Fibroblast of pulmonary artery (primary cell): ENCODE measurements around the gene NSFL1C.
A peak's percentile ranks its signal among the peaks of the same experiment; 100 is the strongest.
"Not testable (repeated sequence)": the region's sequence is repeated elsewhere in the genome, so short reads cannot be mapped to it uniquely, and the experiment has no call there.

Experiments used
- DNase-seq: peaks from one replicate; pipeline ENCODE4 v3.0.0-alpha.2; 2010; ENCODE audit warnings: low read depth
- H3K4me3 ChIP-seq: replicated peaks from 2 replicates; pipeline ENCODE4 v1.5.1; 2011; ENCODE audit warnings: low read depth, mild to moderate bottlenecking, control low read depth, low read length, moderate library complexity
- TF ChIP-seq, protein P1 (sequence below): IDR thresholded peaks from 2 replicates; pipeline ENCODE4 v1.5.1; 2011; ENCODE audit warnings: mild to moderate bottlenecking, control low read depth, low read length, inconsistent platforms; ENCODE audit errors: missing control alignments

The NSFL1C gene

DNA sequence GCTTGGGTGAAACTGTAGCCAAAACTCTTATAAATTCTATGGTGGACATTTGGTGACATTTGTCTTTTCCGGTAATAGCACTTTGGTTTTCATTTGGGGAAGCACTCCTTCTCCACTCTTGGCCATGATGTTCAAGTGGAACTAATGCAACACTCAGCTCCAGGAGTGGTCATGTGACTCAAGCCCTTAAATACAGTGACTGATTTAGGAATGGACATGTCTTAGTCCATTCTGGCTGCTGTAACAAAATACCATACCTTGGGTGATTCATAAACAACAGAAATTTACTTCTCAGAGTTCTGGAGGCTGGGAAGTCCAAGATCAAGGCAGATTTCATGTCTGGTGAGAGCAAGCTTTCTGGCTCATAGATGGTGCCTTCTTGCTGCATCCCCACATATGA, 63.0 kb downstream of the NSFL1C start:
- DNase-seq: no peak
- H3K4me3 ChIP-seq: no peak overlapping the region
- TF ChIP-seq, protein P1, sequence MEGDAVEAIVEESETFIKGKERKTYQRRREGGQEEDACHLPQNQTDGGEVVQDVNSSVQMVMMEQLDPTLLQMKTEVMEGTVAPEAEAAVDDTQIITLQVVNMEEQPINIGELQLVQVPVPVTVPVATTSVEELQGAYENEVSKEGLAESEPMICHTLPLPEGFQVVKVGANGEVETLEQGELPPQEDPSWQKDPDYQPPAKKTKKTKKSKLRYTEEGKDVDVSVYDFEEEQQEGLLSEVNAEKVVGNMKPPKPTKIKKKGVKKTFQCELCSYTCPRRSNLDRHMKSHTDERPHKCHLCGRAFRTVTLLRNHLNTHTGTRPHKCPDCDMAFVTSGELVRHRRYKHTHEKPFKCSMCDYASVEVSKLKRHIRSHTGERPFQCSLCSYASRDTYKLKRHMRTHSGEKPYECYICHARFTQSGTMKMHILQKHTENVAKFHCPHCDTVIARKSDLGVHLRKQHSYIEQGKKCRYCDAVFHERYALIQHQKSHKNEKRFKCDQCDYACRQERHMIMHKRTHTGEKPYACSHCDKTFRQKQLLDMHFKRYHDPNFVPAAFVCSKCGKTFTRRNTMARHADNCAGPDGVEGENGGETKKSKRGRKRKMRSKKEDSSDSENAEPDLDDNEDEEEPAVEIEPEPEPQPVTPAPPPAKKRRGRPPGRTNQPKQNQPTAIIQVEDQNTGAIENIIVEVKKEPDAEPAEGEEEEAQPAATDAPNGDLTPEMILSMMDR: no peak

DNA sequence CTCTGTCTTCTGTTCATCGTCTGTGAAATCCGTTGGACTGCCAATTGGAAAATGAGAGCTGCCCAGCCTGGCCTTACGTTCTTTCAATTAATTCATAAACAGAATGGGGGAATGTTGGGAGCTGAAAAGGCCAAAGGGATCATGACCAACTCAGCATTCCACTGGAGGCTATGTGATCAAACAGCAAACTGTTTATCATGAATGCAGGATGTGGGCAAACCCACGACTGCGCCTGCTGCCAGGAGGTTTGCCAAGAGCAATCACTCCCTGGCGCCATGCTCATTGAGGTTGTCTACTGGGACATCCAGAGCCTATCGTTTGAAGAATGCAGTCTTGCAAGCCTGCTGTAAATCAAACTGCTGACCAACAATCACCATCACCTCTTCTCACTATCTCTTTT, 64.5 kb downstream of the NSFL1C start:
- no peak overlapping the region for H3K4me3 ChIP-seq
- DNase-seq: no peak
- TF ChIP-seq, protein P1: no peak

DNA sequence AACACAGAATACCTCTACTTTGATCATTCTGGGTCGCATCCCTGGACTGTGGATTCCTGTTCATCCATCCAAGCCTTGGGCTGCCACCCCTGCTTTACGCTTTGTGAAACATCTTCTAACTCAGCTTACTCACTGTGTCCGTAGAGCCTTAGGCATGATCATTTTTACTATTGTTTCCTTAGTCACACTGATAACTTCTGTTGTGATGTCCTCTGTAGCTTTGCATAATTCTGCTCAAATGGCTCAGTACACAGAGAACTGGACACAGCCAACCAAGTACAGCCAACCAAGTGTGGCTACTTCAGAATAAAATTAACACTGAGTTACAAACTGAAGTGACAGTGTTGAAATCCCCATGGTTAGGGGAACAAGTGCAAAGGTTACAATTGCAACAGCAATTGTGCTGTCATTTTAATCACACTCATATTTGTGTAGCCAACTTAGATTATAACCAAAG, 65.2 kb downstream of the NSFL1C start:
- TF ChIP-seq, protein P1: no peak
- no peak overlapping the region for H3K4me3 ChIP-seq
- DNase-seq: no peak

DNA sequence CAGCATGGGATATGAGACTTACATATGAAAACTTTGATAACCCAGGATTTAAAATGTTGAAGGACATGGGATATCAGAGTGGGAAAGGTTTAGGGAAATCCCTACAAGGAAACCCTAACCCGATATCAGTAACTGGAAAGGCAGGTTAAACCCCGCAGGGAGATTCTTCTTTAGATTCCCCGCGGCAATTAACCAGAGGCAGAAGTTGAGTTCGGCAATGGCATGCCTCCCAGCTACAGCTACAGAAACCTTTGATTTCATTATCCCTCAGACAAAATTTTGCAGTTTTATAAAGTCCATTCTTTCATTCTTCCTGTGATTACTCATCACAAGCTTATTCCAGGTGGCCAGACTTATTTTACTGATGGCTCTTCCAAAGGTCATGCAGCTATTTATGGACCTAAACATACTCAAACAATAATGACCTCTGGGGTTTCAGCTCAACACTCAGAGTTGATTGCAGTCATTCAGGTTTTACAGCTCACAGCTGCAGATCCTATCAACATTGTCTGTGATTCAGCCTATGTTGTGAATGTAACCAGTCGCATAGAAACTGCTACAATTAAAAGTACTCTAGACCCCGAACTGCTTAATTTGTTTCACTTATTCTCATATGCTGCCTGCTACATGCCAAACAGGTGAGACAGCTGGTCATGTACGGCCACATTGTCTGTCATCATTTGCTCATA, 66.8 kb downstream of the NSFL1C start:
- not testable (repeated sequence) for DNase-seq, H3K4me3 ChIP-seq

DNA sequence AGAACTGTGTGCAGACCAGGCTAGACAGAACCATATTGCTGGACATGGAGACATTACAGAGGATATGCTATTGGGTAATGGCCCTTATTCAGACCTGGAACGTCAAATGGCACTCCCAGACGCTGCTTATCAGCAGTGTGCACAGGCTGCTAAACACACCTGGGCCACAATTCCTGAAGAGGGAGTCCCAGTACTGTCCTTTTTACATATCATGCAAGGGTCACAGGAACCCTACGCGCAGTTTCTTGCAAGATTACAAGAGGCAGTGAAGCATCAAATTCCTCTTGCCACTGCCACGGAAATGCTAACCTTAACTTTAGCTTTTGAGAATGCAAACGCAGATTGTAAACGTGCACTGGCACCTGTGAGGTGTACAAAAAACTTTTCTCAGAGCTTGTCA, 68.5 kb downstream of the NSFL1C start:
- not testable (repeated sequence) for H3K4me3 ChIP-seq, DNase-seq

DNA sequence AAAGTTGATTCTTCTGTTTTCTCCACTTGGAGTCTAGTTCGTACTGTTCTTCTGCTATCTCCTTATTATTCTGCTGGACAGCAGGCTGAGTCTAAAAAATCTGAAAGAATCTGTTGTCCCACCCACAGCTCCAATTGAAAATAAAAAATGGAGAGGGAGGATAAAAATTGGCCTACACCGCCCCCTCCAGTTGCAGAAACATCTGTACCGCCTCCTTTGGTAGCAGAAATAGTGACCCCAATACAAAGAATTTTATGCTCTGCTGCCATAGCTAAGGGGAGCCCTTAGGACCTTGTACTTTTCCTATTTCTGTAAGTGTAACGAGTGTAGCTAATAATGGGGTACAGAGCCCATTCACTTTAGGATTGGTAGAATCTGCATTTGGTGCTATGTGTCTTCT, 68.9 kb downstream of the NSFL1C start:
- TF ChIP-seq, protein P1: peak; percentile 23
- no peak for DNase-seq
- no peak overlapping the region for H3K4me3 ChIP-seq

DNA sequence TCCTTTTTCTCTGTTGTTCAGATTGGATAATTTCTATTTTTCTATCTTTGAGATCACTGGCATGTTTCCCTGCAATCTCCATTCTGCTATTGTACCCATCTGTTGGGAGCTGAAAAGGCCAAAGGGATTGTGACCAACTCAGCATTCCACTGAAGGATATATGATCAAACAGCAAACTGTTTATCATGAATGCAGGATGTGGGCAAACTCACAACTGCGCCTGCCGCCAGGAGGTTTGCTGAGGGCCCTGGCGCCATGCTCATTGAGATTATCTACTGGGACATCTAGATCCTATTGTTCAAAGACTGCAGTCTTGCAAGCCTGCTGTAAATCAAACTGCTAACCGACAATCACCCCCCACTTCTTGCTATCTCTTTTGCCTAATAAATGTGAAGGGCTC, 69.9 kb downstream of the NSFL1C start:
- no peak overlapping the region for H3K4me3 ChIP-seq
- TF ChIP-seq, protein P1: no peak
- DNase-seq: no peak

DNA sequence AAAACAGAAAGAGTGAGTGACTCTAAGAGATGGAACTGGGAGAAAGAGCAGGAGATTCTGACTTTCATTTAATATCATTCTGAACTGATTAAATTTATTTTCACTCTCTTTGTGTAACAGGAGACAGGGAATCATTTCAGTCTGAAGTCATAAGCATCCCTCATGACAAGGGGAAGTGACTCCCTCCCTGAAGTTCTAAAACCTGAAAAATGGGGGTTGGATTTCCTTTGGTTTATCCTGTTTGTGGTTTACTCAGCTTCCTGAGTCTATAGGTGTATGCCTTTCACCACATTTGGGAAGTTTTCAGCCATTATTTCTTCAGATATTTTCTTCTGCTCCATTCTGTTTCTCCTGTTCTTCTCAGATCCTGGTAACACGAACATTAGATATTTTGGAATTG, 70.4 kb downstream of the NSFL1C start:
- H3K4me3 ChIP-seq: no peak overlapping the region

More for the DNA sequence above, 70.4 kb downstream of the NSFL1C start:
- TF ChIP-seq, protein P1: no peak
- DNase-seq: no peak
